Endothelial cell of umbilical vein (primary cell): ENCODE results near the gene COL1A2. TPM values are rescaled to one million over a fixed set of nuclear protein-coding genes. Genes with fewer than 3 reads are reported as not detected.

Experiments used
- BruUV-seq: library from RNA; stranded (reverse); fragments of 400-500 nt; replicated peaks from 2 replicates; lab custom pipeline; 2021; lab: Mats Ljungman, UMichigan
- CTCF ChIA-PET: fragments of 300-600, 350-600 bp; sonication (Branson Sonifier 250); formaldehyde crosslinking; loops from one replicate; lab custom pipeline; 2021; ENCODE audit warnings: antibody characterized with exemption, inconsistent platforms; lab: Charles Lee
- POLR2A ChIA-PET: fragments of 300-600, 350-600 bp; sonication (Branson Sonifier 250); formaldehyde crosslinking; loops from one replicate; lab custom pipeline; 2021; ENCODE audit warnings: antibody characterized with exemption, inconsistent platforms; lab: Charles Lee
- DNase-seq: peaks from one replicate; pipeline ENCODE4 v3.0.0-alpha.2; 2011; ENCODE audit warnings: low read depth, low spot score
- FAIRE-seq: peaks from 2 replicates; lab custom pipeline; 2011; peaks lifted over from hg19 to GRCh38; lab: Jason Lieb, UNC
- H2AFZ ChIP-seq: 2 replicates; pipeline ENCODE4 v1.6.0; 2012; ENCODE audit warnings: low read depth, low read length, control low read depth, inconsistent platforms
- H3K27ac ChIP-seq: 2 replicates; pipeline ENCODE4 v1.5.1; 2011; ENCODE audit warnings: low read depth, mild to moderate bottlenecking, control low read depth, low read length, moderate library complexity; ENCODE audit not compliant: insufficient read depth
- H3K27me3 ChIP-seq, 2 experiments: 2 replicates each; pipeline versions ENCODE4 v1.6.0 to v1.6.1; 2011; ENCODE audit warnings: low read length in 2 of 2, mixed read lengths in 1 of 2; ENCODE audit not compliant: control insufficient read depth in 2 of 2, insufficient read depth in 2 of 2
- H3K36me3 ChIP-seq, 2 experiments: 2 replicates in 1 of 2; 3 replicates in 1 of 2; pipeline ENCODE4 v1.5.1; 2011; ENCODE audit warnings: low read length in 2 of 2, mild to moderate bottlenecking in 1 of 2, moderate library complexity in 1 of 2; ENCODE audit not compliant: control insufficient read depth in 2 of 2, insufficient read depth in 2 of 2; ENCODE audit errors: extremely low read depth in 1 of 2
- H3K4me1 ChIP-seq: 3 replicates; pipeline ENCODE4 v1.5.1; 2011; ENCODE audit warnings: mild to moderate bottlenecking, low read length; ENCODE audit not compliant: control insufficient read depth, insufficient read depth; ENCODE audit errors: extremely low read depth
- H3K4me2 ChIP-seq: 2 replicates; pipeline ENCODE4 v1.6.1; 2011; ENCODE audit warnings: low read length, control low read depth, mixed read lengths; ENCODE audit not compliant: insufficient read depth
- H3K4me3 ChIP-seq, 3 experiments: fragments of 200-600 bp in 1 of 3; sonication (generic), shearing (Covaris generic) in 1 of 3; replicated peaks in 1 of 3; 2 replicates each; pipeline ENCODE4 v1.5.1; 2011 to 2016; ENCODE audit warnings: control low read depth in 3 of 3, low read length in 3 of 3, mild to moderate bottlenecking in 2 of 3, inconsistent platforms in 1 of 3, low read depth in 1 of 3, moderate library complexity in 1 of 3; ENCODE audit not compliant: insufficient read depth in 1 of 3
- H3K79me2 ChIP-seq: 2 replicates; pipeline ENCODE4 v1.6.0; 2012; ENCODE audit warnings: low read length, inconsistent platforms; ENCODE audit not compliant: control insufficient read depth, insufficient read depth
- H3K9ac ChIP-seq: replicated peaks from 2 replicates; pipeline ENCODE3; 2011; ENCODE audit warnings: low read length, control low read depth; ENCODE audit not compliant: insufficient read depth; ENCODE audit errors: extremely low read depth
- H3K9me1 ChIP-seq: replicated peaks from 3 replicates; pipeline ENCODE4 v1.6.0; 2011; ENCODE audit warnings: mild to moderate bottlenecking, low read length; ENCODE audit not compliant: control insufficient read depth, insufficient read depth; ENCODE audit errors: extremely low read depth
- H3K9me3 ChIP-seq: replicated peaks from 2 replicates; pipeline ENCODE4 v1.5.1; 2012; ENCODE audit warnings: low read length, inconsistent platforms; ENCODE audit not compliant: control insufficient read depth, insufficient read depth
- H4K20me1 ChIP-seq: replicated peaks from 2 replicates; pipeline ENCODE3; 2011; ENCODE audit warnings: mild to moderate bottlenecking, low read length; ENCODE audit not compliant: control insufficient read depth, insufficient read depth; ENCODE audit errors: extremely low read depth
- CTCF ChIP-seq, 2 donors: IDR thresholded peaks; 1 replicate in 1 of 2; 2 replicates in 1 of 2; pipeline ENCODE4 v1.5.1; 2011; ENCODE audit warnings: low read length in 2 of 2, mild to moderate bottlenecking in 2 of 2, moderate library complexity in 2 of 2, control low read depth in 1 of 2, inconsistent platforms in 1 of 2, low read depth in 1 of 2; ENCODE audit not compliant: insufficient read depth in 1 of 2; ENCODE audit errors: extremely low read depth in 1 of 2
- EZH2 ChIP-seq: IDR thresholded peaks from 2 replicates; pipeline ENCODE4 v1.6.1; 2012; ENCODE audit warnings: borderline replicate concordance, low read depth, mild to moderate bottlenecking, moderate library complexity, low read length, inconsistent platforms; ENCODE audit not compliant: severe bottlenecking
- FOS ChIP-seq: IDR thresholded peaks from 2 replicates; pipeline ENCODE4 v1.6.1; 2011; ENCODE audit warnings: mild to moderate bottlenecking, low read length, moderate library complexity, borderline replicate concordance; ENCODE audit not compliant: insufficient read depth
- GATA2 ChIP-seq: IDR thresholded peaks from 2 replicates; pipeline ENCODE4 v1.7.0; 2011; ENCODE audit warnings: low read depth, mild to moderate bottlenecking, moderate library complexity, mixed read lengths, low read length; ENCODE audit not compliant: insufficient read length, insufficient read depth
- JUN ChIP-seq: IDR thresholded peaks from 2 replicates; pipeline ENCODE4 v1.6.1; 2011; ENCODE audit warnings: borderline replicate concordance, low read depth; ENCODE audit not compliant: insufficient read length, insufficient read depth
- MAX ChIP-seq: IDR thresholded peaks from 2 replicates; pipeline ENCODE4 v1.6.1; 2011; ENCODE audit not compliant: insufficient read depth, insufficient read length
- MYC ChIP-seq: IDR thresholded peaks from one replicate; pipeline ENCODE4 v1.6.1; 2011; ENCODE audit warnings: mild to moderate bottlenecking, low read depth, low read length
- POLR2A ChIP-seq: IDR thresholded peaks from 2 replicates; pipeline ENCODE4 v1.6.1; 2012; ENCODE audit warnings: low read depth, mild to moderate bottlenecking, control low read depth, low read length
- POLR2AphosphoS5 ChIP-seq: IDR thresholded peaks from 2 replicates; pipeline ENCODE4 v1.6.1; 2012; ENCODE audit warnings: low read depth, mild to moderate bottlenecking, control low read depth, low read length, moderate library complexity; ENCODE audit not compliant: insufficient read depth
- dilution Hi-C: fragments of 300-500 bp; cut with MboI; formaldehyde crosslinking; loops from one replicate; pipeline ENCODE4 v1.15.0; 2019; ENCODE audit warnings: low sequenced_read_pairs; ENCODE audit not compliant: extremely low pct_ligation_motif_present
- intact Hi-C: fragments of 100-400 bp; cut with micrococcal nuclease; formaldehyde crosslinking; loops from one replicate; pipeline ENCODE4 v1.10.0; 2022
- polyA plus RNA-seq, 4 experiments: library from polyadenylated mRNA; depleted of rRNA in 3 of 4; stranded (reverse) in 3 of 4; unstranded in 1 of 4; fragments of >200 nt; gene quantifications; 2 replicates each; pipeline versions ENCODE4 v1.2.1 to v1.2.3, GENCODE V29; 2011 to 2012; ENCODE audit warnings: missing spikeins in 1 of 4
- total RNA-seq: library from RNA; stranded (reverse); gene quantifications from 2 replicates; pipeline ENCODE4 v1.2.3, GENCODE V29; 2021

COL1A2 gene
- total and polyA plus RNA-seq, 2 donors (not counting 3 experiments of a cell fraction or from before 2014, with no cell fraction given), result 28.9 to 40.8 TPM

DNA sequence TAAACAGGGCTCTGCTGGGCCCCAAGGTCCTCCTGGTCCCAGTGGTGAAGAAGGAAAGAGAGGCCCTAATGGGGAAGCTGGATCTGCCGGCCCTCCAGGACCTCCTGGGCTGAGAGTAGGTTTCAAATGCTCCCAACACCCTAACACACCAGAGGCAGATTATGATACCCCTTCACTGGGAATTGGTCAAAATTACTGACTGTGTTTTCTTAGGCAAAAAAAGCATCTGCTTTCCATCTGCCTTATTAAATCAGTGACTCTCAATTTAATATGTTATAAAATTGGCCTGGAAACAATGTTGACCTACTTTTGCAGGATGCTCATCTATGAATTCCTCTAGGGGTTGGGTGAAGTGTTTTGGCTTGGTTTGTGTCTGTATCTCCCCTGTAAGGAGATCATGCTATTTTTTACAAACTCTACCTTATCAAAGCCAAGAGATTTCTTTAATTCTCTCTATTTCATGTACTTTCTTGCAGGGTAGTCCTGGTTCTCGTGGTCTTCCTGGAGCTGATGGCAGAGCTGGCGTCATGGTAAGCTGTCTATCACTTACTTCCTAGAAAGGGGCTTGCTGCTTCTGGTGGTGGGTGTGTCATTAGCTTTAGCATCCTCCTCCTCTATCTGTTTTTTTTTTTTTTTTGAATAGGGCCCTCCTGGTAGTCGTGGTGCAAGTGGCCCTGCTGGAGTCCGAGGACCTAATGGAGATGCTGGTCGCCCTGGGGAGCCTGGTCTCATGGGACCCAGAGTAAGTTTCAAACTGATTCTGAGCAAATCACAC, 15.9 kb downstream of the COL1A2 start:
- POLR2A ChIA-PET, result no interaction called here
- no peak for DNase-seq
- Histone ChIP-seq H3K27ac (no peak overlapping the region), H3K9me1 (no peaks in the 10 kb centered on the region), H3K36me3 (peaks cover 0 to 7% of the 10 kb centered on the region in 2 experiments), H3K9me3 (no peaks in the 10 kb centered on the region), H3K9ac (no peak overlapping the region), H2AFZ (no peak overlapping the region), H3K4me1 (peaks cover 6% of the 10 kb centered on the region), H3K4me3 (no peak overlapping the region), H3K79me2 (no peaks in the 10 kb centered on the region), H4K20me1 (no peaks in the 10 kb centered on the region), H3K27me3 (no peaks in the 10 kb centered on the region), H3K4me2 (no peak overlapping the region)
- CTCF ChIA-PET, result interaction anchor here (0.6 to 2.0 kb wide), 4 partner anchors 15 to 150 kb away, joined by 3 to 10 read pairs (median 6); no protein-coding TSS in a partner anchor
- dilution Hi-C loops (no loop called here), intact Hi-C loops (no loop called here)
- FAIRE-seq, result no peak
- TF ChIP-seq MYC (no peak), GATA2 (no peak), MAX (no peak), EZH2 (no peak), POLR2AphosphoS5 (no peak), FOS (no peak), JUN (no peak), CTCF (IDR thresholded peaks at IDR 0.05; ENCODE audit: extremely low read depth in 1 of 2, insufficient read depth in 1 of 2, low read depth in 1 of 2, low read length in 2 of 2) (no peak), POLR2A (no peak)
- no TSS peak for BruUV-seq
